HG02938 (cell line): ENCODE data around the gene RACGAP1.

Experiments used
- ATAC-seq: cut with Tn5 transposase; IDR thresholded peaks from one replicate; pipeline ENCODE4 v1.9.1; 2021; ENCODE audit warnings: mild to moderate bottlenecking, moderate library complexity; ENCODE audit not compliant: unreplicated experiment

Gene RACGAP1

GRCh38 chr12:49956663-49957569 lies 68.4 kb downstream of the RACGAP1 start:
- ATAC-seq, result no peak

- no peak for ATAC-seq
Observed at GRCh38 chr12:49955899-49956662, 69.2 kb downstream of the RACGAP1 start.

DNA sequence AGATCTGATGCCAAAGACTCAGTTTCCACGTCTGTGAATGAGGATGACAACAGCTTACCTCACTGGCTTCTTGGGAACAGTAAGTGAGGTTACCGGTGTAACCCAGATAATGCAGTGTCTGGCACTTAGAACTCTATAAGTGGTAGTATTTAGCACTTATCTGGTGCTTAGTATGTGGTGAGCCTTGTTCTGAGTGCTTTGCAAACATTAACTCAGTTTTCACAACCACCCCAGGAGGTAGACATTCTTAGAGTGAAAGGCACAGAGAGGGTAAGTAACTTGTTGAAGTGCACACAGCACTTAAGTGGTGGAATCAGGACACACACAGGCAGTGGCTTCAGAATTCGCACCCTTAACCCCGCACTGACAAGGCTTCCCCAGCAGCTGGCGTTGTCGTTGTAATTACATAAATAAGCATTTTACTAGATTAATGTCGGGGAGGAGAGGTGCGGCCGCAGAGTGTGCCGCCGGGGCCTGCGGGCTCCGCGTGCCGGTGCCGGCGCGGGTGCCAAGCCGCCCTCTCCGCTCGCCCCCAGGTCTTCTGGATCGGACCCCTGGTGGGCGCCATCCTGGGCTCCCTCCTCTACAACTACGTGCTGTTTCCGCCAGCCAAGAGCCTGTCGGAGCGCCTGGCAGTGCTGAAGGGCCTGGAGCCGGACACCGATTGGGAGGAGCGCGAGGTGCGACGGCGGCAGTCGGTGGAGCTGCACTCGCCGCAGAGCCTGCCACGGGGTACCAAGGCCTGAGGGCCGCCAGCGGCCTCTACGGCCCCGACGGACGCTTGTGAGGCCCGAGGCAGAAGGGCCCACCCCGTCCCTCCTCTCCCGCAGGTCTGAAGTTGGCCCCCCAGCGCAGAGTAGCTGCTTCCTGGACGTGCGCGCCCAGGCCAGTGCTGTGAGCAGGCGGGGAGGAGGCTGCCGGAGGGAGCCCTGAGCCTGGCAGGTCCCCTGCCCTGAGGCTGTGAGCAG lies 70.1 kb downstream of the RACGAP1 start:
- no peak for ATAC-seq

DNA sequence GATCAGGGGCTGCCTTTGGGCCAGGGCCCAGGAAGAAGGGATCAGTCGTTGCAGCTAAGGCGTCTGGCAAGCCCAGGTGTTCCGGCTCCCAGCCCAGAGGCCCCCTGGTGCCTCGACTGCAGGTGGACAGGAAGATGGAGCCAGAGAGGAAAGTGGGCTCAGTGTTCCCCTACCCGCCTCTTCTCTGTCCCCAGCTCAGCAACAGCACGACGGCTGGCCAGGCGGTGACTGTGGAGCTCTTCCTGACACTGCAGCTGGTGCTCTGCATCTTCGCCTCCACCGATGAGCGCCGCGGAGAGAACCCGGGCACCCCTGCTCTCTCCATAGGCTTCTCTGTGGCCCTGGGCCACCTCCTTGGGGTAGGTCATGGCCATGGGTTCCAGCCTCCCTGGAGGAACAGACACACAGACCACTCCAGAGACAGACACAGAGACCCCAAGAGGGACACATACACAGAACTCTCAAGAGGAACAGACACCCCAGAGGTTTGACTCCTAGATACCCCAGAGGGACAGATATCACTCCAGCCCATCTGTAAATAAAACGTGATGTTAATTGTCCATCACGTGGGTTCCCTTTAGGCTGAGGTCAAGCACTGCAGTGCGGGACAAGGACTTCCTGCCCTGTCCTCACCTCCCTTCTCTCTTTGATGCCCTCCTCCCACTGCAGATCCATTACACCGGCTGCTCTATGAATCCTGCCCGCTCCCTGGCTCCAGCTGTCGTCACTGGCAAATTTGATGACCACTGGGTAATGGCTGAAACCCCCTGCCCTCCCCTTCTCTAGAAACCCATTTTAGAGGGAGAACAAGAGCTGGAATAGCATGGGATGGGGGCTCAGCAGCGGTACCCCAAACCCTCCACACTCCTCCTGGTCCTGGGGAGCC lies 71.1 kb downstream of the RACGAP1 start:
- ATAC-seq, result no peak

GRCh38 chr12:49953151-49953550 lies 72.1 kb downstream of the RACGAP1 start:
- ATAC-seq, result no peak

DNA sequence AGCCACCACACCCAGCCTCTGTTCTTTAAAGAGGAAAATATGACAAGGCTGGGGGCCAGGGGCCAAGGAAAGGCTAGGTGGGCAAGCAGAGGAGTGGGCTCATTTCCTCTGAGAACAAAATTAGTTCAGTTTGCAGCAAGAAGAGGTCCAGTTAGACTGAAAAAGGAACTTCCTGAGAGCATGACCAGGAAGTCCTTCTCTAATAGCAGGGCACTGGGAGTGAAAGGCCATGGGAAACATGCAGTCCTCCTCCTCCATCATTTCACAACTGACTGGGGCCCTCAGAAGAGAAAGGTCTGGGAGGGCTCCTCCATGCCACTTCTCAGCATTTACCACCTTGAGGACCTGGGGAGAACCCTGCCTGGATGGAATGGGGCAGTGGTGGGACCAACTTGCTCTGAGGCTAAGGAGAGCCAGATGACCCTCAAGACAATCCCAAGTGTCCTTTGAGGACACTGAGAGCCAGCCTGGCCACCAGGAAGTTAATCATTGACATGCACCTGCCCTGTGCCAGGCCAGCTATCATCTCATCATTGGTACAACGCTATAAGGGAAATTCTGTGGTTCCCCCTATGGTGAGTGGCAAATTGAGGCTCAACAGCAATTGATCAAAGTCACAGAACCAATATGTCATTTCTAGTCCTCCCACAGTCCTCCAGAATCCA lies 72.8 kb downstream of the RACGAP1 start:
- ATAC-seq, result no peak

GRCh38 chr12:49951411-49952240 lies 73.7 kb downstream of the RACGAP1 start:
- ATAC-seq, result no peak

GRCh38 chr12:49950273-49951251 lies 74.7 kb downstream of the RACGAP1 start, which contains the start of gene AQP2:
TSS of gene AQP2 (plus strand) at chr12:49950737. CDS start at chr12:49950831, 94 bp downstream.
- ATAC-seq, result no peak

DNA sequence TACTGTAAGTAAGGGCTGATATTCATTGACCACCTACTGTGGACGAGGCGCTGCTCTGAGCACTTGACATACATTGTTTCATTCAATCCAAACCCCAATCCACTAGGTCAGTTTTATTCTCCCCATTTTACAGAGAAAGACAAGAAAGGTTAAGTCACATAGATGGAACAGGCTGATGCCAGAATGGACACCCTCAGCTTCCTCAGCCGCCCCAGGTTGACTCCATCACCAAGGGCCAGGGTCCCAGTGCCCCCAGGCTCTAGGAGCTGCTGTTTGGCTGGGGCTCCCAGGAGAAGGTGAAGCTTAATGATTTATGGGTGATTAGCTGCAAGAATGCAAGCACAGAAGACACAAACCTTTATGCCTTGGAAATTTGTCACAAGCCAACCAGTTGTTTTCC lies 75.4 kb downstream of the RACGAP1 start:
- no peak for ATAC-seq

DNA sequence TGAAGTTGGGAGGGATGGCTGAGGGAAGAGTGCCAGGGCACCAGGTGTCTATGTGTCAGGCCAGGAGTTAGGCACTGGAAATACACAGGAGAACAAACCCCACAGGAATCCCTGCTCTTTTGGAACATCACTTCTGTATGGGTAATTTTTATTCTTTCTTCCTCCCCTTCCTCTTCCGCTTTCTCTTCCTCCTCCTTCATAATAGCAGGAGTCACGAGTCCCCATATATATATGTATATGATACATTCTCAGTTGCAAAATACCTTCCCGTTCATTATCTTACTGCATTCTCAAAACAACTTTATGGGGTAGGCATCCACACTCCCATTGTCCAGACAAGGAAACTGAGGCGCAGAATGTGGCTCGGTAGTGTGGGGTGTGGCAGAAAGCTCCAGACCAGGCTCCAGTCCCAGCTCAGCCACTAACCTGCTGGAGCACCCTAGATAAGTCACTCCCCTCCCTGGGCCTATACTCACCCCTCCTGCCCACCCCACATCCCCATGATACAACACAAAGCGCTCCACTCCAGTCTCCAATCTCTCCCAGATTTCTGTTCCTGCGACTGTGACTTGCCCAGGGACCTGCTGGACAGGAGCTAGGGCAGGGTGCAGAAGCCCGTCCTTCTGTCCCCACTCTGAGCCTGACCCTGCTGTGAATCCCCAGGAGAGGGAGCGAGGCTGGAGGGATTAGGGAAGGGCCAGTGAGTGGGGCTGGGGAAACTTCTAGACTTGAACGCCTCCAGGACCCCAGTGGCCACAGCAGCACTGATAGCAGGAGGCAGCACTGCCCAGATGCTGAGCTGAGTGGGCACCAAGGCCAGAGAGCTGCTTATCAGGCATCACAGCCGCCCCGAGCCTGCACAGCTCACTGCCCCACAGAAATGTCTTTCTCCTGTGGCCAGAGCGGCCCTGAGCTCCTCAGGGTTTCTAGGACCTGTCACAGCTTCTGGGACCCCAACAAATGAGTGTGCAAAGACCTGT lies 76.1 kb downstream of the RACGAP1 start:
- ATAC-seq, result no peak

- ATAC-seq, result no peak
Observed at GRCh38 chr12:49947593-49948226, 77.6 kb downstream of the RACGAP1 start.

DNA sequence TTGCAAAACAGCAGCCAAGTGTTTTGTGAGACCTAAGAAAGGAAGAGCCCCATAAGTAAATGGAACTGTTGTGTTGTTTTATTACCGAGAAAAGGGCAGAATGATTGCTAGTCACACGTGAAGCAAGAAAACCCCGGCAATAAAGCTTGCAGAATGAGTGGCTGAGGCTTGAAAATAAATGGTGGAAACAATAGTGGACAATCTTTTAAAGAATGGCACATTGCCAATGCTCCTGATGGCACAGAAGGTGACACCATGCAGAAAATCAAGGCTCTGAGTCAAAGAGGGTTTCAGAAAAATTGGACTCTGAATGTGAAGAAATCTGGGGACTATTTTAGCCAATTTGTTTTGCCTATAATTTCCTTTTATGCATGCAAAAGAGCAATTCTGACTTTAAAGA lies 78.8 kb downstream of the RACGAP1 start:
- no peak for ATAC-seq

DNA sequence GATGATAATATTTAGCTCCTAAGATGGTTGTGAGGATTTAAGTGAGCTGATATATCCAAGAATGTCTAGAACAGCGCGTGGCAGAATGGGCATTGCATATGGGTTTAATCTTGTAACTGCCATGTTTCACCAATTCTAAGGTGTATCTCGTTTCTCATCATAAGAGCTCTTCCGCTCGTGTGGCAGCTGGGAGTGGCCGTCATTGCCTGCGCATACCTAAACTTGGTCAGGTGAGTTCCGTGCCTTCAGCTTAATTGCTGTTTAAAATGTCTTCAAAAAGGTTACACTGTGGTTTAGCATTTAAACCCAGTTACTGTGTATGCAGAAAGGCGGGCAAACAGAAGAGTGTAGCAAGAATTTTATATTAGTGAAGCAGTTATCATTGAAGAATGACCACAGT lies 79.2 kb downstream of the RACGAP1 start:
- ATAC-seq, result no peak

DNA sequence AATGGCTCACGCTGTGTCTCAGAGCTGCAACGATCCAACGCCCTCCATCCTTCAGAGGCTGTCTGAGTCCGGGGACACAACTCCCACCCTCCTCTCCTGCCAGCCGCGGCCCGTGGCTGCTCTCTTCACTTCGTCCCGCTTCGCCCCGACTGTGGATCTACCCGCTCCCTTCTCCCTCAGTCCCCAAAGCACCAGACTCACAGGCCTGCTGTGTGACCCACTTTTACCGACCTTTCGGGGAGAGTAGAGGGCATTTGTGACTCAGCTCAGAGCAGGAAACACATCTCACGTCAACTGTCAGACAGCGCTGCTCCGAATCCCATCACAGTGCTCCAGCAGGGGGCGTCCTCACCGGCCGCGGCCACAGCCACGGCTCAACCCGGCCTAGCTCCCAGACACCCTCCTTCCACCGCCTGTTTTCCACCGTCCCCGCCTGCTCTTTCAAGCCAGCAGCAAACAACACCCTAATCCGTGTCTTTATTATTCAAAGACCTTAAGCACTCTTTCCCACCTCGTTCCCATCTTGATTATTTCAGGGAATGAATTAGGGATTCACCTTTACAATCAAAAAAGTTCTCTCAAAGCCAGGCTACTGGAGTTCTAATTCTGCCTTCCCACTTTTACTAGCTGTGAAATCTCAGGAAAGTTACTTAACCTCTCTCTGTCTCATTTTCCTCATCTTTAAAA lies 79.8 kb downstream of the RACGAP1 start:
- peak; percentile 62 for ATAC-seq

DNA sequence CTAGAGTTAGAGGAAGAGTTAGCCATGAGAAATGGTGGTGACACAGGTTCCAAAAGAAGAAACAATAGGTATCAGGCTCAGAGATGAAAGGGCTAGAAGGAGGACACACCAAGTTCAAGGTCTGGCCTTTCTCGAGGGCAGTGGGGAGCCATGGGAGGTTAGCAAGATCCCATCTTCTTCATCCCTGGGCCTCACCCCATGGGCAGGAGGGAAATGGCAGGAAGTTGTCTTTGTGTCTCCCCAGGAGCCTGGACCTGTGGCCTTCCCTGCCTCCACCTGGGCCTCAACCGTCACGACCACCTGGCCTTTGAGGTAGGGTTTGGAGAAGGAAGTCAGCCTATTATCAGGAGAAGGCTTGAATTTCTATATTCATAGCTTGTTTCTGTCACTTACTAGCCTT lies 80.6 kb downstream of the RACGAP1 start:
- no peak for ATAC-seq
